ENCODE data around the gene MGAT3. TPM values are rescaled to one million over a fixed set of nuclear protein-coding genes. Genes with fewer than 3 reads are reported as not detected.

MGAT3 gene
- polyA plus RNA-seq, 1 of the 3 experiments (the other 2 are of a cell fraction) = 0.16 TPM

DNA sequence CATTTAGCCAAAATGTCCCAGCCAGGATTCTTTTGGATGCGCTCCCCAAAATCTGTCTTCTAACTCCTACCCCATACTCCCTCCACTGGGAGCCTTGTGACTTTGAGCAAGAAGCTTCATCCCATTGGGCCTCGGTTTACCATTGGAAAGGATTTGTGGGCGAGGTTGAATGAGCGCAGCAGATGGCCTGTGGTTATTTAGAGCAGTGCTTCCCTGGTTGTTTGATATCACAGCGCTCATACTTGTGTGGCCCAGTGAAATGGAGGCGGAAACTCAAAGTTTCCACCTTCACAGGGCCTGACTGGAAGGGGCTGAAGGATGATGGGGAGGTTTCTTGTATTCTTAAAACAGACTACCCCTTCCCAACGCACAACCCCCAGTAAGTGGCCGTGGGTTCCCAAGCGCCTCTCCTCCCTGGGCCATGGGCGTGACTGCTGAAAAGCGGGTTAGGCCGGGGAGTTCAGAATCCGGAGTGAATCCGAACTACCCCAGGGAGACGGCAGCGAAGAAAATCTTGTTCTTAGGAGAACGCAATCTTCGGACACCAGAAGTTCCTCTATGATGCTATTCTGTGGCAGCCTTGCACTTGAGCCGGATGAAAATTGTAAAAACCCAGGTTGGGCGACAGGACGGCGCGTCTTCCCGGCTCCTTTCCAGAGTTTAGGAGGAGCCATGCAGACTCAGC is 62.3 kb downstream of the MGAT3 start:
- Histone ChIP-seq H4K20me1 (ENCODE audit: insufficient read depth) (peaks cover 32% of the 10 kb centered on the region), H3K79me2 (ENCODE audit: insufficient read depth) (peaks cover 51% of the 10 kb centered on the region), H3K4me1 (ENCODE audit: control insufficient read depth in 1 of 2, insufficient read depth in 2 of 2, low read depth in 1 of 2, low read length in 1 of 2) (peaks cover 8 to 18% of the 10 kb centered on the region in 2 experiments; a peak in 2 of 4 replicates), H3K4me2 (peak overlapping the region; percentile 76), H3K9me2 (no peaks in the 10 kb centered on the region), H3K36me3 (replicated peaks in 1 of 2; ENCODE audit: control insufficient read depth in 1 of 2, insufficient read depth in 2 of 2, low read length in 1 of 2) (peaks cover 16 to 39% of the 10 kb centered on the region in 2 experiments), H2AFZ (ENCODE audit: low read depth) (peak overlapping the region; percentile 29; the same call in 1 of the 2 replicates), H3K9me3 (no peaks in the 10 kb centered on the region), H3K27me3 (ENCODE audit: insufficient read depth) (no peaks in the 10 kb centered on the region), H3F3A (replicated peaks; ENCODE audit: insufficient read depth) (peaks cover 25% of the 10 kb centered on the region), H3K27ac (ENCODE audit: low read depth in 2 of 2, low read length in 1 of 2) (peak overlapping the region; percentile 82 to 92), H3K4me3 (ENCODE audit: low read depth in 2 of 2, low read length in 1 of 2) (peak overlapping the region; percentile 70 to 76), H3K9ac (peak overlapping the region; percentile 99)
- CTCF ChIA-PET = interaction anchor here (1.5 kb wide), 1 partner anchor 9 kb away, joined by 3 read pairs; no protein-coding TSS in a partner anchor
- no peak for TF ChIP-seq FOSL2 (IDR thresholded peaks at IDR 0.05; ENCODE audit: borderline replicate concordance, low read depth)
- TF ChIP-seq, protein P1, sequence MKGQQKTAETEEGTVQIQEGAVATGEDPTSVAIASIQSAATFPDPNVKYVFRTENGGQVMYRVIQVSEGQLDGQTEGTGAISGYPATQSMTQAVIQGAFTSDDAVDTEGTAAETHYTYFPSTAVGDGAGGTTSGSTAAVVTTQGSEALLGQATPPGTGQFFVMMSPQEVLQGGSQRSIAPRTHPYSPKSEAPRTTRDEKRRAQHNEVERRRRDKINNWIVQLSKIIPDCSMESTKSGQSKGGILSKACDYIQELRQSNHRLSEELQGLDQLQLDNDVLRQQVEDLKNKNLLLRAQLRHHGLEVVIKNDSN (IDR thresholded peaks at IDR 0.05; ENCODE audit: borderline replicate concordance, low read depth) = no peak
- no peak for TF ChIP-seq ELF1 (IDR thresholded peaks at IDR 0.05)
- TF ChIP-seq POLR2AphosphoS5 (IDR thresholded peaks at IDR 0.05; ENCODE audit: low read depth, low read length) = no peak
- DNase-seq = peak; percentile 47
- 69% methylated on average over 5 of the region's 24 CpGs for WGBS (ENCODE audit: low lambda C conversion rate)
- POLR2A ChIA-PET = interaction anchor here (0.7 to 1.7 kb wide), 5 partner anchors 10 to 200 kb away, joined by 3 to 14 read pairs (median 5); partner anchors contain the start of gene MIEF1

DNA sequence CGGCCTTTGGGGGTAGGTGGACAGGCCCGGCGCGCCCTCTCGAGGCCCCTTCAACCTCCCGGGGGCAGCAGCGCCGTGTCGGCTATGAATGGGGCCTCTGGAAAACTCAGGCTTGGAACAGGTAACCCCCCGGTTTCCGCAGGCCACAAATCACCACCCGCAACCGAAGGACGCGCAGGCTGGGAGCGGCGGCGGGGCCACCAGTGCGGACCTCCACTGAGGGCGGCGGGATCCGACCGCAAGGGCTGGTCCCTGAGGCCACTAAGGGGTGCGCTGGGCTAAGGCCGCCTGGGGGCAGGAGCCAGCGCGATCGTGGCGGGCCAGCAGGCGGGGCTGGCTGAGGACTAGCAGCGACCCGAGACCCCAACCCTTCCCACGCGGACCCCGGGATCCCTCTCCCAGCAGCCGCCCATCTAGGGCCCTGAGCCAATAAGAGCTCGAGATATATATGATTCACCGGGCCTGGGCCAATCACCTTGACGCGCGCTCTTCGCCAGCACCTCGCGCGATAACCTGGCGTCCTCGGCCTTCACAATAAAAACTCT is 62.9 kb downstream of the MGAT3 start:
- CTCF ChIA-PET = interaction anchor here (0.7 to 1.9 kb wide), 3 partner anchors 9 to 120 kb away, joined by 3 to 7 read pairs (median 3); partner anchors contain the start of gene TAB1
- WGBS (ENCODE audit: low lambda C conversion rate) = no CpG with 5 or more reads among the region's 47 CpGs
- TF ChIP-seq, protein P2, sequence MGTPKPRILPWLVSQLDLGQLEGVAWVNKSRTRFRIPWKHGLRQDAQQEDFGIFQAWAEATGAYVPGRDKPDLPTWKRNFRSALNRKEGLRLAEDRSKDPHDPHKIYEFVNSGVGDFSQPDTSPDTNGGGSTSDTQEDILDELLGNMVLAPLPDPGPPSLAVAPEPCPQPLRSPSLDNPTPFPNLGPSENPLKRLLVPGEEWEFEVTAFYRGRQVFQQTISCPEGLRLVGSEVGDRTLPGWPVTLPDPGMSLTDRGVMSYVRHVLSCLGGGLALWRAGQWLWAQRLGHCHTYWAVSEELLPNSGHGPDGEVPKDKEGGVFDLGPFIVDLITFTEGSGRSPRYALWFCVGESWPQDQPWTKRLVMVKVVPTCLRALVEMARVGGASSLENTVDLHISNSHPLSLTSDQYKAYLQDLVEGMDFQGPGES (IDR thresholded peaks at IDR 0.05; ENCODE audit: low read depth, low read length) = 0 out of 2 replicates have a peak, but pooled peaks have one; percentile 27
- no peak for TF ChIP-seq FOSL2 (IDR thresholded peaks at IDR 0.05; ENCODE audit: borderline replicate concordance, low read depth)
- no peak for TF ChIP-seq POLR2AphosphoS5 (IDR thresholded peaks at IDR 0.05; ENCODE audit: low read depth, low read length)
- no peak for TF ChIP-seq RCOR1 (IDR thresholded peaks at IDR 0.05; ENCODE audit: low read length)
- TF ChIP-seq, protein P3, sequence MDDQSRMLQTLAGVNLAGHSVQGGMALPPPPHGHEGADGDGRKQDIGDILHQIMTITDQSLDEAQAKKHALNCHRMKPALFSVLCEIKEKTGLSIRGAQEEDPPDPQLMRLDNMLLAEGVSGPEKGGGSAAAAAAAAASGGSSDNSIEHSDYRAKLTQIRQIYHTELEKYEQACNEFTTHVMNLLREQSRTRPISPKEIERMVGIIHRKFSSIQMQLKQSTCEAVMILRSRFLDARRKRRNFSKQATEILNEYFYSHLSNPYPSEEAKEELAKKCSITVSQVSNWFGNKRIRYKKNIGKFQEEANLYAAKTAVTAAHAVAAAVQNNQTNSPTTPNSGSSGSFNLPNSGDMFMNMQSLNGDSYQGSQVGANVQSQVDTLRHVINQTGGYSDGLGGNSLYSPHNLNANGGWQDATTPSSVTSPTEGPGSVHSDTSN (IDR thresholded peaks at IDR 0.05) = no peak
- no peak for TF ChIP-seq GATA2 (CRISPR knock-in tag; IDR thresholded peaks at IDR 0.05)
- TF ChIP-seq EP300 (IDR thresholded peaks at IDR 0.05; ENCODE audit: borderline replicate concordance in 1 of 2, low read depth in 1 of 2, low read length in 1 of 2) = no peak
- TF ChIP-seq NFIC (IDR thresholded peaks at IDR 0.05; ENCODE audit: borderline replicate concordance) = no peak
- TF ChIP-seq, protein P4, sequence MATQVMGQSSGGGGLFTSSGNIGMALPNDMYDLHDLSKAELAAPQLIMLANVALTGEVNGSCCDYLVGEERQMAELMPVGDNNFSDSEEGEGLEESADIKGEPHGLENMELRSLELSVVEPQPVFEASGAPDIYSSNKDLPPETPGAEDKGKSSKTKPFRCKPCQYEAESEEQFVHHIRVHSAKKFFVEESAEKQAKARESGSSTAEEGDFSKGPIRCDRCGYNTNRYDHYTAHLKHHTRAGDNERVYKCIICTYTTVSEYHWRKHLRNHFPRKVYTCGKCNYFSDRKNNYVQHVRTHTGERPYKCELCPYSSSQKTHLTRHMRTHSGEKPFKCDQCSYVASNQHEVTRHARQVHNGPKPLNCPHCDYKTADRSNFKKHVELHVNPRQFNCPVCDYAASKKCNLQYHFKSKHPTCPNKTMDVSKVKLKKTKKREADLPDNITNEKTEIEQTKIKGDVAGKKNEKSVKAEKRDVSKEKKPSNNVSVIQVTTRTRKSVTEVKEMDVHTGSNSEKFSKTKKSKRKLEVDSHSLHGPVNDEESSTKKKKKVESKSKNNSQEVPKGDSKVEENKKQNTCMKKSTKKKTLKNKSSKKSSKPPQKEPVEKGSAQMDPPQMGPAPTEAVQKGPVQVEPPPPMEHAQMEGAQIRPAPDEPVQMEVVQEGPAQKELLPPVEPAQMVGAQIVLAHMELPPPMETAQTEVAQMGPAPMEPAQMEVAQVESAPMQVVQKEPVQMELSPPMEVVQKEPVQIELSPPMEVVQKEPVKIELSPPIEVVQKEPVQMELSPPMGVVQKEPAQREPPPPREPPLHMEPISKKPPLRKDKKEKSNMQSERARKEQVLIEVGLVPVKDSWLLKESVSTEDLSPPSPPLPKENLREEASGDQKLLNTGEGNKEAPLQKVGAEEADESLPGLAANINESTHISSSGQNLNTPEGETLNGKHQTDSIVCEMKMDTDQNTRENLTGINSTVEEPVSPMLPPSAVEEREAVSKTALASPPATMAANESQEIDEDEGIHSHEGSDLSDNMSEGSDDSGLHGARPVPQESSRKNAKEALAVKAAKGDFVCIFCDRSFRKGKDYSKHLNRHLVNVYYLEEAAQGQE (IDR thresholded peaks at IDR 0.05; ENCODE audit: low read depth, low read length) = no peak
- no peak for TF ChIP-seq ELF1 (IDR thresholded peaks at IDR 0.05)
- no peak for TF ChIP-seq GABPA (IDR thresholded peaks at IDR 0.05; ENCODE audit: low read depth)
- TF ChIP-seq, protein P5, sequence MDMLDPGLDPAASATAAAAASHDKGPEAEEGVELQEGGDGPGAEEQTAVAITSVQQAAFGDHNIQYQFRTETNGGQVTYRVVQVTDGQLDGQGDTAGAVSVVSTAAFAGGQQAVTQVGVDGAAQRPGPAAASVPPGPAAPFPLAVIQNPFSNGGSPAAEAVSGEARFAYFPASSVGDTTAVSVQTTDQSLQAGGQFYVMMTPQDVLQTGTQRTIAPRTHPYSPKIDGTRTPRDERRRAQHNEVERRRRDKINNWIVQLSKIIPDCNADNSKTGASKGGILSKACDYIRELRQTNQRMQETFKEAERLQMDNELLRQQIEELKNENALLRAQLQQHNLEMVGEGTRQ (IDR thresholded peaks at IDR 0.05; ENCODE audit: borderline replicate concordance, low read depth, low read length) = no peak
- peak; percentile 17; the same call in 1 of the 2 replicates for TF ChIP-seq RAD21 (IDR thresholded peaks at IDR 0.05; ENCODE audit: low read length)
- TF ChIP-seq, protein P1 (IDR thresholded peaks at IDR 0.05; ENCODE audit: borderline replicate concordance, low read depth) = no peak
- peak; percentile 15; the same call in 1 of the 2 replicates for TF ChIP-seq SMC3 (IDR thresholded peaks at IDR 0.05; ENCODE audit: low read depth, low read length)

More for the DNA sequence above, 62.9 kb downstream of the MGAT3 start:
- Histone ChIP-seq H3K27ac (ENCODE audit: low read depth in 2 of 2, low read length in 1 of 2) (peak overlapping the region; percentile 82 to 92), H3K79me2 (ENCODE audit: insufficient read depth) (peaks cover 47% of the 10 kb centered on the region), H3K36me3 (replicated peaks in 1 of 2; ENCODE audit: control insufficient read depth in 1 of 2, insufficient read depth in 2 of 2, low read length in 1 of 2) (peaks cover 16 to 39% of the 10 kb centered on the region in 2 experiments), H4K20me1 (ENCODE audit: insufficient read depth) (peaks cover 39% of the 10 kb centered on the region), H3K9me2 (no peaks in the 10 kb centered on the region), H3K4me3 (ENCODE audit: low read depth in 2 of 2, low read length in 1 of 2) (peak overlapping the region; percentile 70 to 76), H2AFZ (ENCODE audit: low read depth) (peak overlapping the region; percentile 29; the same call in 1 of the 2 replicates), H3K9me3 (no peaks in the 10 kb centered on the region), H3K27me3 (ENCODE audit: insufficient read depth) (no peaks in the 10 kb centered on the region), H3K4me1 (ENCODE audit: control insufficient read depth in 1 of 2, insufficient read depth in 2 of 2, low read depth in 1 of 2, low read length in 1 of 2) (peaks cover 8 to 21% of the 10 kb centered on the region in 2 experiments; a peak in 2 of 4 replicates), H3K9ac (peak overlapping the region; percentile 99), H3F3A (replicated peaks; ENCODE audit: insufficient read depth) (peaks cover 30% of the 10 kb centered on the region), H3K4me2 (peak overlapping the region; percentile 86)
- DNase-seq = peak; percentile 91
- POLR2A ChIA-PET = interaction anchor here (0.5 to 1.7 kb wide), 9 partner anchors 9 to 201 kb away, joined by 3 to 14 read pairs (median 3); partner anchors contain the start of gene MIEF1

All from SK-N-SH (cell line).